PFSK-1 (cell line): ENCODE data around the gene RARB.

Source experiments
- FOXP2 ChIP-seq: optimal IDR thresholded peaks from 2 replicates; pipeline ENCODE3; 2011; ENCODE audit warnings: borderline replicate concordance, control low read depth, inconsistent platforms; ENCODE audit not compliant: insufficient read depth; ENCODE audit errors: extremely low read length, extremely low read depth
- POLR2AphosphoS5 ChIP-seq: IDR thresholded peaks from 2 replicates; pipeline ENCODE4 v1.6.1; 2012; ENCODE audit warnings: low read depth, mild to moderate bottlenecking, control low read depth, low read length, moderate library complexity
- REST ChIP-seq, 2 experiments: IDR thresholded peaks; 2 replicates each; pipeline versions ENCODE4 v1.6.1 to v1.8.0; 2011 to 2012; ENCODE audit warnings: low read depth in 2 of 2, low read length in 2 of 2, control low read depth in 1 of 2, inconsistent platforms in 1 of 2, mild to moderate bottlenecking in 1 of 2, moderate library complexity in 1 of 2; ENCODE audit not compliant: insufficient read depth in 1 of 2
- SIN3A ChIP-seq: IDR thresholded peaks from 2 replicates; pipeline ENCODE4 v1.6.1; 2012; ENCODE audit warnings: mild to moderate bottlenecking, low read length, moderate library complexity, borderline replicate concordance; ENCODE audit not compliant: insufficient read depth
- TAF1 ChIP-seq: IDR thresholded peaks from 2 replicates; pipeline ENCODE4 v1.6.1; 2012; ENCODE audit warnings: low read length, control low read depth, borderline replicate concordance; ENCODE audit not compliant: insufficient read depth

RARB gene

DNA sequence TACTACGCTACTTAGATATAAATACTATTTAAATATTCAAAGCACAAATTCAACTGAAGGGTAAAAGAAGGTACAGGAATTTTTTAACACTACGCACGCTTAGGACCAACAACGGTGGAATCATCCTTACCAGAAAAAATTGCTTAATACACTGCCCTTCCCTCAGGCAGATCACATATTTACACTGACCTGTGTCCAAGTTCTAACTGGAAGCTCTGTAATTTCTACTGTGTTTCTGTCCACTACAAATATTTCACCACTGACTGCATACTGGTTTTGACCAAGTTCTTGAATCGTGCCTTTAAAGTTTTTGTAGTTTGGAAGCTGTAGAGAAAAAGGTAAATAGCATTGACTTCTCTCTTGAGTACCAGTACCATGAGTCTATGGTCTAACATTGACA, 192.4 kb downstream of the RARB start:
- TF ChIP-seq SIN3A (no peak), REST (IDR thresholded peaks at IDR 0.05; ENCODE audit: insufficient read depth in 1 of 2, low read depth in 2 of 2, low read length in 2 of 2) (no peak), TAF1 (no peak), POLR2AphosphoS5 (no peak), FOXP2 (no peak)

GRCh38 chr3:25621087-25621486, 193.0 kb downstream of the RARB start:
- TF ChIP-seq POLR2AphosphoS5 (no peak), SIN3A (no peak), FOXP2 (no peak), TAF1 (no peak), REST (IDR thresholded peaks at IDR 0.05; ENCODE audit: insufficient read depth in 1 of 2, low read depth in 2 of 2, low read length in 2 of 2) (no peak)

GRCh38 chr3:25631989-25632388, 203.9 kb downstream of the RARB start:
- no peak for TF ChIP-seq FOXP2
- no peak for TF ChIP-seq SIN3A
- TF ChIP-seq TAF1 = no peak
- no peak for TF ChIP-seq REST (IDR thresholded peaks at IDR 0.05; ENCODE audit: insufficient read depth in 1 of 2, low read depth in 2 of 2, low read length in 2 of 2)
- TF ChIP-seq POLR2AphosphoS5 = no peak

DNA sequence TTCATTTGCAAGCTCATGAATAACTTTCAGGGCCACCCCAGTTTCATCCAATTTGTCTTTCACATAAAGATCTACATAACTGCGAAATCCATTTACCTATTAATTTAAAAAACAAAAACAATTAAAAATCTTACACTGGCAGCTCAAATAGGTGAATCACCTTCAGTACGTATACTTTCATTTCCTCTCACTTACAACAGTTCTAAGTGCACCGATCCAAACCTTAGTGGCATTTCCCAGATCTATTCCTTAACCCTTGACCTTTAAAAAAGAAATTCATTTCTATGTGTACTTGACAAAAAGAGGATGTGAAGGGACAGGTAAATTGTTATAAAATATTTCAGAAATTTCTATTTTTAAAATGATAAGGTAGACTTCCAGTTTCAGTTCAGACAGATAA, 205.9 kb downstream of the RARB start:
- TF ChIP-seq TAF1 (no peak), FOXP2 (no peak), POLR2AphosphoS5 (no peak), SIN3A (no peak), REST (IDR thresholded peaks at IDR 0.05; ENCODE audit: insufficient read depth in 1 of 2, low read depth in 2 of 2, low read length in 2 of 2) (no peak)

DNA sequence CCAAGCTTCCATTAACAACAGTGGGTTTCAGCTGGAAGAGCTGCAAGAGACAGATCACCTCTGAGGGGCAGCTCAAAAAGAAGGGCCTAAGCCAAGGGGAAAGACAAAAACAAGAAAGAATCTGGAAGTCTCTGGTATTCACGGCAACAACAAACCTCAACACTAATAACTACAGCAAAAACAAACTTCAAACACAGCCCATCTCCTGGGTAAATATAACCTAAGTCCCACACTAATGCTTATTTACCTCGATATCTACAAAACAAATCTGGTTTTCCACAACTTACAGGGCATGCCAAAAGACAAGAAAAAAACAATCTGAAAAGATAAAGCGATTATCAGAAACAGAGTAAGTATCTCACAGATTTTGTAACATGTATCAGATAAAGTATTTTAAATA, 207.0 kb downstream of the RARB start:
- TF ChIP-seq TAF1 (no peak), POLR2AphosphoS5 (no peak), SIN3A (no peak), FOXP2 (no peak)
